Measurements from ENCODE around the gene CHD9. TPM values are rescaled to one million over a fixed set of nuclear protein-coding genes. Genes with fewer than 3 reads are reported as not detected.

The CHD9 gene, protein sequence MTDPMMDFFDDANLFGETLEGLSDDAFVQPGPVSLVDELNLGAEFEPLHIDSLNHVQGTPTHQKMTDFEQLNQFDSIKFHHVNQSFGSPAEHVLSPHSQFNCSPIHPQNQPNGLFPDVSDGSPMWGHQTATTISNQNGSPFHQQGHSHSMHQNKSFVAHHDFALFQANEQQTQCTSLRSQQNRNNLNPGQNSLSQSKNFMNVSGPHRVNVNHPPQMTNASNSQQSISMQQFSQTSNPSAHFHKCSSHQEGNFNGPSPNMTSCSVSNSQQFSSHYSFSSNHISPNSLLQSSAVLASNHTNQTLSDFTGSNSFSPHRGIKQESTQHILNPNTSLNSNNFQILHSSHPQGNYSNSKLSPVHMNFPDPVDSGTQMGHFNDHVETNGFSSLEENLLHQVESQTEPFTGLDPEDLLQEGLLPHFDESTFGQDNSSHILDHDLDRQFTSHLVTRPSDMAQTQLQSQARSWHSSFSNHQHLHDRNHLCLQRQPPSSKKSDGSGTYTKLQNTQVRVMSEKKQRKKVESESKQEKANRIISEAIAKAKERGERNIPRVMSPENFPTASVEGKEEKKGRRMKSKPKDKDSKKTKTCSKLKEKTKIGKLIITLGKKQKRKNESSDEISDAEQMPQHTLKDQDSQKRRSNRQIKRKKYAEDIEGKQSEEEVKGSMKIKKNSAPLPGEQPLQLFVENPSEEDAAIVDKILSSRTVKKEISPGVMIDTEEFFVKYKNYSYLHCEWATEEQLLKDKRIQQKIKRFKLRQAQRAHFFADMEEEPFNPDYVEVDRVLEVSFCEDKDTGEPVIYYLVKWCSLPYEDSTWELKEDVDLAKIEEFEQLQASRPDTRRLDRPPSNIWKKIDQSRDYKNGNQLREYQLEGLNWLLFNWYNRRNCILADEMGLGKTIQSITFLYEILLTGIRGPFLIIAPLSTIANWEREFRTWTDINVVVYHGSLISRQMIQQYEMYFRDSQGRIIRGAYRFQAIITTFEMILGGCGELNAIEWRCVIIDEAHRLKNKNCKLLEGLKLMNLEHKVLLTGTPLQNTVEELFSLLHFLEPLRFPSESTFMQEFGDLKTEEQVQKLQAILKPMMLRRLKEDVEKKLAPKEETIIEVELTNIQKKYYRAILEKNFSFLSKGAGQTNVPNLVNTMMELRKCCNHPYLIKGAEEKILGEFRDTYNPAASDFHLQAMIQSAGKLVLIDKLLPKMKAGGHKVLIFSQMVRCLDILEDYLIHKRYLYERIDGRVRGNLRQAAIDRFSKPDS (N-terminal part only)
- 40.5 TPM for polyA plus RNA-seq (2013, experiment 1 of 2)
- polyA plus RNA-seq (2013, experiment 2 of 2): 38.6 TPM

DNA sequence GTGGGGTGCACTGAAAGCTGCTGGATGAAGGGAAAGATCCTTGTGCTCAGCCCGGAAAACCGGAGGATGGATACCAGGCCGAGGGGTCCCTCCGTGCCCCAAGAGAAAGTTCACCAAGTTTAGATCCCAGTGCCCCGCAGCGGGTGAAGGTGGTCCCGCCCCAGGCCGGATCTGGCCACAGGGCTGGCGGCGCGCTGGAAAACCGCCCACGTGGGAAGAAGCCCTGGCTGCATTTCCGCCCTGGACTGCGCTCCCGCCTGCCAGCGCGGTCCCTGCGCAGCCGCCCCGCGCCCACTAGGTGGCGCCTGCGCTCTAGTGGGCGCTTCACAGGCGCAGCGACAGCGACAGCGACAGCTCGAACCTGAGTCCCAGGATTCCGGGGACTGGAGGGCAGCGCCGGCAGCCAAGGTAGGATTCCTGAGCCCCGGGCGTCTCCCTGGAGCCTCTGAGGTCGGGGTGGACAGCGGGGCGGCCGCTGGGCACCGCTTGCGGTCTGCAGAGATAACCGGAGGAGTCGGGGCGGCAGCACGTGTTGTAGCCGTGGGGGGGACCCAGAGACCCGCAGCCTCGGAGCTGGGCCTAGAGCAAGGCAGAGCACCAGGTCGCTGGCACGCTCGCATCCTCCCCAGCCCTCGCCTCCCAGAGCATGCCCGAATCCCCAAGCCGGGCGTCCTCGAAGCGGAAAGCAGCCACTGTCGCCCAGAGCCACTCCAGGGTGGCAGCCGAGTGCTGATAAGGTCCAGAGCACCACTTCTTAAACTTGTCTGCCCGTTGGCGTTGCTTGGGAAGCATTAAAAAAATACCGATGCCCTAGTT lies at the start of gene CHD9:
CHD9 (plus strand) TSS at position 322 of the 816 bp plus-strand sequence. CDS start 101,099 bp downstream, outside the sequence.
- peaks cover 2% of the 10 kb centered on the region for H3K79me1 ChIP-seq (ENCODE audit: low read depth, low read length)
- peak within 1 kb of the TSS; percentile 93 for H3K4me2 ChIP-seq (ENCODE audit: insufficient read depth, low read length, poor library complexity, severe bottlenecking)
- H3K9me3 ChIP-seq (replicated peaks in 1 of 2; ENCODE audit: control insufficient read depth in 2 of 2, insufficient read depth in 1 of 2, low read depth in 1 of 2, low read length in 2 of 2): peaks cover 0 to 1% of the 10 kb centered on the region in 2 donors
- peak within 1 kb of the TSS; percentile 82 for H2AK5ac ChIP-seq (ENCODE audit: low read depth, low read length)
- H3K4me3 ChIP-seq (ENCODE audit: low read length in 2 of 2): peak within 1 kb of the TSS; percentile 77 to 84
- no peak within 1 kb of the TSS for H2BK120ac ChIP-seq (ENCODE audit: low read depth, low read length)
- peak within 1 kb of the TSS; percentile 93 for H2BK15ac ChIP-seq (ENCODE audit: low read length)
- whole genome bisulfite sequencing, 2 donors (ENCODE audit: extremely low coverage in 2 of 2, insufficient read length in 2 of 2, insufficient replicate concordance in 1 of 2): no CpG with 5 or more reads among the region's 62 CpGs
- H3K4me1 ChIP-seq (ENCODE audit: control insufficient read depth in 2 of 2, insufficient read depth in 1 of 2, low read depth in 1 of 2, low read length in 2 of 2): peaks cover 8 to 11% of the 10 kb centered on the region in 2 donors
- H3K36me3 ChIP-seq (replicated peaks in 1 of 2; ENCODE audit: control insufficient read depth in 2 of 2, insufficient read depth in 2 of 2, low read length in 2 of 2): no peaks in the 10 kb centered on the region
- H3K14ac ChIP-seq (ENCODE audit: low read length): peak within 1 kb of the TSS; percentile 47
- peak within 1 kb of the TSS; percentile 93 for H2AFZ ChIP-seq (ENCODE audit: low read length)
- peak within 1 kb of the TSS; percentile 61 for H2BK5ac ChIP-seq (ENCODE audit: low read length)
- H3K4ac ChIP-seq (ENCODE audit: low read length): no peak within 1 kb of the TSS
- H4K91ac ChIP-seq (ENCODE audit: low read depth, low read length, poor library complexity): peak within 1 kb of the TSS; percentile 22
- peak within 1 kb of the TSS; percentile 65 for H2BK12ac ChIP-seq (ENCODE audit: low read length)
- DNase-seq (ENCODE audit: low spot score): peak; percentile 89
- H3K27ac ChIP-seq (replicated peaks; ENCODE audit: low read length): peak within 1 kb of the TSS; percentile 85
- peak within 1 kb of the TSS; percentile 98 for H3K18ac ChIP-seq (ENCODE audit: low read length)
- H3K27me3 ChIP-seq (ENCODE audit: control insufficient read depth in 3 of 3, insufficient read depth in 3 of 3, low read depth in 1 of 3, low read length in 3 of 3): no peaks in the 10 kb centered on the region
- H3K23ac ChIP-seq (ENCODE audit: low read depth, low read length, poor library complexity): peak within 1 kb of the TSS; percentile 86
- peak within 1 kb of the TSS; percentile 86 for H4K8ac ChIP-seq (ENCODE audit: low read depth, low read length)
- peak within 1 kb of the TSS; percentile 91 for H3K9ac ChIP-seq (ENCODE audit: low read depth, low read length, poor library complexity)

DNA sequence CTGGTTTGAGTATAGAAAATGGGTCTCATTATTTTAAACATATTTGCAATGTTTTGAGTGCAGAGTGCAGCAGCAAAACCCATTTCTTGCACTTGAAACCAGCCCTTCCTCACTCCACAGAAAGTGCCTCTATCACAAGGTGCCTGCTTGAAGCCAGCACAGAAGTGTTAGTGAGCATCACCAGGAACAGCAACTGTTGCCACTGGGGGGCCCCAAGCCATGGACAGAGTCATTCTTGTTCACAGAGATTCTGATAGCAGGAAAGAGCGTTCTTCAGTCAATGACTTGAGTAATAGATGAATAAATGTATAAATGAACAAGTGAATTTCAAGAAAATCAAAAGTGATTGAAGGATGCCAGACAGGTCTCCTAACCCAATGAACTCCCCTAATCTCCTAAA lies 47.7 kb upstream of the CHD9 start:
- Histone ChIP-seq H4K91ac (ENCODE audit: low read depth, low read length, poor library complexity) (no peak overlapping the region), H3K9me3 (replicated peaks in 1 of 2; ENCODE audit: control insufficient read depth in 2 of 2, insufficient read depth in 1 of 2, low read depth in 1 of 2, low read length in 2 of 2) (no peaks in the 10 kb centered on the region), H2BK12ac (ENCODE audit: low read length) (no peak overlapping the region), H2BK5ac (ENCODE audit: low read length) (no peak overlapping the region), H3K27me3 (ENCODE audit: control insufficient read depth in 3 of 3, insufficient read depth in 3 of 3, low read depth in 1 of 3, low read length in 3 of 3) (peaks cover 0 to 8% (median 0%) of the 10 kb centered on the region in 3 experiments), H3K4me3 (ENCODE audit: low read length in 2 of 2) (no peak overlapping the region), H3K4ac (ENCODE audit: low read length) (no peak overlapping the region), H3K23ac (ENCODE audit: low read depth, low read length, poor library complexity) (no peak overlapping the region), H2BK15ac (ENCODE audit: low read length) (no peak overlapping the region), H4K8ac (ENCODE audit: low read depth, low read length) (no peak overlapping the region), H3K79me1 (ENCODE audit: low read depth, low read length) (no peaks in the 10 kb centered on the region), H3K27ac (replicated peaks; ENCODE audit: low read length) (no peak overlapping the region), H3K14ac (ENCODE audit: low read length) (no peak overlapping the region), H3K36me3 (replicated peaks in 1 of 2; ENCODE audit: control insufficient read depth in 2 of 2, insufficient read depth in 2 of 2, low read length in 2 of 2) (no peaks in the 10 kb centered on the region), H3K18ac (ENCODE audit: low read length) (no peak overlapping the region), H2BK120ac (ENCODE audit: low read depth, low read length) (no peak overlapping the region), H3K9ac (ENCODE audit: low read depth, low read length, poor library complexity) (no peak overlapping the region), H2AK5ac (ENCODE audit: low read depth, low read length) (no peak overlapping the region), H3K4me1 (ENCODE audit: control insufficient read depth in 2 of 2, insufficient read depth in 1 of 2, low read depth in 1 of 2, low read length in 2 of 2) (no peaks in the 10 kb centered on the region), H3K4me2 (ENCODE audit: insufficient read depth, low read length, poor library complexity, severe bottlenecking) (no peak overlapping the region), H2AFZ (ENCODE audit: low read length) (no peak overlapping the region)
- no peak for DNase-seq (ENCODE audit: low spot score)
- WGBS, 2 donors (ENCODE audit: extremely low coverage in 2 of 2, insufficient read length in 2 of 2, insufficient replicate concordance in 1 of 2): no CpG with 5 or more reads among the region's 1 CpG

DNA sequence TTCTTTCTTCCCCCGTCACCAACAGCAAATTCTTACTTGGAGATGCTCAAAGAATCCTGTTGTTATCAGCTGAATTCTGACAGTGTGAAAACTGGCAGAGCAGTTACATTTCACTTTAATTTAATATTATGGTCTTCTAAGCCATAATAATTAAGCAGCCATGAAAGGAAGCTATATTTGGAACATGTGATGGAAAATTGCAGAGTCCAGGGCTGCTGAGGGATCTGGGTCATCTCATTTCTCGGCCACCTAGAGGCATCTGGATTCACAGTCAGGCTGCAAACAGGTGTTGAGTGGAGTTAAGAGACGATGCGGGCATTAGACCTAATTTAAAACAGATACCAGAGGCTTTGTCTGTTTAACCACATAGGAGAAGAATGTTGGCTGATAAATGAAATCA lies 40.5 kb upstream of the CHD9 start:
- no peaks in the 10 kb centered on the region for H3K36me3 ChIP-seq (replicated peaks in 1 of 2; ENCODE audit: control insufficient read depth in 2 of 2, insufficient read depth in 2 of 2, low read length in 2 of 2)
- no peak overlapping the region for H3K14ac ChIP-seq (ENCODE audit: low read length)
- no peak overlapping the region for H3K4me2 ChIP-seq (ENCODE audit: insufficient read depth, low read length, poor library complexity, severe bottlenecking)
- H4K8ac ChIP-seq (ENCODE audit: low read depth, low read length): no peak overlapping the region
- H3K23ac ChIP-seq (ENCODE audit: low read depth, low read length, poor library complexity): no peak overlapping the region
- no peak overlapping the region for H2BK15ac ChIP-seq (ENCODE audit: low read length)
- H2BK12ac ChIP-seq (ENCODE audit: low read length): no peak overlapping the region
- no CpG with 5 or more reads among the region's 4 CpGs for WGBS, 2 donors (ENCODE audit: extremely low coverage in 2 of 2, insufficient read length in 2 of 2, insufficient replicate concordance in 1 of 2)
- no peak overlapping the region for H3K18ac ChIP-seq (ENCODE audit: low read length)
- no peak for DNase-seq (ENCODE audit: low spot score)
- H3K4me3 ChIP-seq (ENCODE audit: low read length in 2 of 2): no peak overlapping the region
- H2BK120ac ChIP-seq (ENCODE audit: low read depth, low read length): no peak overlapping the region
- H3K4ac ChIP-seq (ENCODE audit: low read length): no peak overlapping the region
- H3K9me3 ChIP-seq (replicated peaks in 1 of 2; ENCODE audit: control insufficient read depth in 2 of 2, insufficient read depth in 1 of 2, low read depth in 1 of 2, low read length in 2 of 2): no peaks in the 10 kb centered on the region
- H3K79me1 ChIP-seq (ENCODE audit: low read depth, low read length): no peaks in the 10 kb centered on the region
- no peak overlapping the region for H3K27ac ChIP-seq (replicated peaks; ENCODE audit: low read length)
- H3K9ac ChIP-seq (ENCODE audit: low read depth, low read length, poor library complexity): no peak overlapping the region
- no peaks in the 10 kb centered on the region for H3K4me1 ChIP-seq (ENCODE audit: control insufficient read depth in 2 of 2, insufficient read depth in 1 of 2, low read depth in 1 of 2, low read length in 2 of 2)
- H3K27me3 ChIP-seq (ENCODE audit: control insufficient read depth in 3 of 3, insufficient read depth in 3 of 3, low read depth in 1 of 3, low read length in 3 of 3): peaks cover 0 to under 1% (median 0%) of the 10 kb centered on the region in 3 experiments
- no peak overlapping the region for H2AK5ac ChIP-seq (ENCODE audit: low read depth, low read length)
- no peak overlapping the region for H2BK5ac ChIP-seq (ENCODE audit: low read length)
- H2AFZ ChIP-seq (ENCODE audit: low read length): no peak overlapping the region
- H4K91ac ChIP-seq (ENCODE audit: low read depth, low read length, poor library complexity): no peak overlapping the region

Measured in neuronal stem cell (in vitro differentiated cells).